ENCODE measurements around the gene CXXC5.
"Not testable (repeated sequence)": the region's sequence is repeated elsewhere in the genome, so short reads cannot be mapped to it uniquely, and the experiment has no call there.

CXXC5 gene

DNA sequence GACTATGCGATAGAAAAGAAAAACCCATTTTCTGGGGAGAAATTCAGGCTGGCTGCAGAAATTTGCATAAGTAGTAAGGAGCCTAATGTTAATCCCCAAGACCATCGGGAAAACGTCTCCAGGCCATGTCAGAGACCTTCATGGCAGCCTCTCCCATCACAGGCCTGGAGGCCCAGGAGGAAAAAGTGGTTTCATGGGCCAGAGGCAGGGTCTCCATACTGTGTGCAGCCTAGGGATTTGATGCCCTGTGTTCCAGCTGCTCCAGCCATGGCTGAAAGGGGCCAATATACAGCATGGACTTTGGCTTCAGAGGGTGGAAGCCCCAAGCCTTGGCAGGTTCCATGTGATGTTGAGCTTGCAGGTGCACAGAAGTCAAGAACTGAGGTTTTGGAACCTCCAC lies 71.8 kb downstream of the CXXC5 start:
- not testable (repeated sequence) for DNase-seq

GRCh38 chr5:139723986-139724587 lies 75.9 kb downstream of the CXXC5 start:
- DNase-seq, result no peak

DNA sequence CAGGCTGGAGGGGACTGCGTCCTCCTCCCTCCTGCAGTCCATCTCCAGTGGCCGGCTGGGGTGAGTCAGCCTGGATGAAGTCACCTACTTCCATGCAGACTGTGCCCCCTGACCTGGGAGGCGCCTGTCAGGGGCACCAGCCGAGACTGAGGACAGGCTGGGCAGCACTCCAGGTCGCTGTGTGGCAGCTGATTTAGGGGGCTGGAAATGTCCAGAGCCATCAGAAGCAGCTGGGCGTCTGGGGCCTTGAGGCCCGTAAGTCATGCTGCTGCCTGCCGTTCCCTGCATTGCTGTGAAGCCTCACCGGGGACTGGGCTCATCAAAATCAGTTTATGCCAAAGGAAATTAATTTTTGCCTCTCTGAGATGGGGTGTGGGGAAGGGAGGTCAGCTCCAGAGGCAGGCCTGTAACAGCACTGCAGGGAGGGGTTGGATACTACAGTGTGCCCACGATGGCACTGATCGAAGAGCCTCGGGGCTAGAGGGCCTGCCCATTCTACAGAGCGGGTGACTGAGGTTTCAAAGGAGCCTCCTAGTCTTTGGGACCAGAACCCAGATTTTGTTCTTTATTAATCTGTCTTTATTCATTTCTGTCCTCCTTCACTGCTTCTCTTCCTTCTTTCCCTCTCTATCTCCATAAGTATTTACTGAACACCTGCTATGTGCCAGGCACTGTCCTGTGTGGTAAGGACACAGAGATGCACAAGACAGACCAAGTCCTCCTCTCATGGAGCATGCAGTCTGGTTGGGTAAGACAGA lies 77.1 kb downstream of the CXXC5 start:
- no peak for DNase-seq

- no peak for DNase-seq
These were observed 78.1 kb downstream of the CXXC5 start for GRCh38 chr5:139726248-139726647.

DNA sequence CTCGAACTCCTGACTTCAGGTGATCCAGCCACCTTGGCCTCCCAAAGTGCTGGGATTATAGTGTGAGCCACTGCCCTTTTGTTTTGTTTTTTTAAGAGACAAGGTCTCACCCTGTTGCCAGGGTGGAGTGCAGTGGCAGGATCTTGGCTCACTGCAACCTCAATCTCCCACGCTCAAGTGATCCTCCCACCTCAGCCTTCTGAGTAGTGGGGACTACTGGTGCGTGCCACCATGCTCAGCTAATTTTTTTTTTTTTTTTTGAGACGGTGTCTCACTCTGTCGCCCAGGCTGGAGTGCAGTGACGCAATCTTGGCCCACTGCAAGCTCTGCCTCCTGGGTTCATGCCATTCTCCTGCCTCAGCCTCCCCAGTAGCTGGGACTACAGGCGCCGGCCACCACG lies 79.5 kb downstream of the CXXC5 start:
- not testable (repeated sequence) for DNase-seq

GRCh38 chr5:139731281-139731680 lies 83.1 kb downstream of the CXXC5 start:
- DNase-seq, result no peak

DNA sequence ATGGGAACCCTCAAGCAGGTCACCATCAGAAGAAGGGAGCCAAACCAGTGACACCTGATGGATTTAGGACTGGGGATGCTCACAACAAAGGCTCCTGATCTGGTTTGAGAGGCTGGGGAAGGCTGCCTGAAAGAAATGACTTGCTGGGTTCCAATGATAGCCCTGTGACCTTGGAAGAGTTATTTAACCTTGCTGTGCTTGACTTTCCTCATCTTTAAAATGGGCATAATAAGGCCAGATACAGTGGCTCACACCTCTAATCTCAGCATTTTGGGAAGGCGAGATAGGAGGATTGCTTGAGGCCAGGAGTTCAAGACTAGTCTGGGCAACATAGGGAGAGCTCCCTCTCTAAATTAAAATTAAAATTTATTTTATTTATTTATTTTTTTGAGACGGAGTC lies 83.9 kb downstream of the CXXC5 start:
- no peak for DNase-seq

- no peak for DNase-seq
These were observed 85.0 kb downstream of the CXXC5 start for GRCh38 chr5:139733010-139733688.

Data from stimulated activated CD4-positive, alpha-beta T cell treated with anti-CD3 and anti-CD28 coated beads, Interleukin-15, amount 100 ng/mL, for 24 hours (primary cell).